Activated CD8-positive, alpha-beta T cell treated with anti-CD3 and anti-CD28 coated beads for 36 hours (primary cell): Measurements from ENCODE around the gene C1orf115. TPM values are rescaled to one million over a fixed set of nuclear protein-coding genes. Genes with fewer than 3 reads are reported as not detected.

Experiments
- ATAC-seq: fragments of 200-7000 bp; cut with Tn5 transposase; one replicate; pipeline ENCODE4 v1.10.0; 2021; ENCODE audit warnings: mild to moderate bottlenecking, moderate library complexity
- CTCF ChIA-PET: fragments of 350-600 bp; sonication (Branson Sonifier 250); formaldehyde crosslinking; loops from one replicate; lab custom pipeline; 2021; ENCODE audit warnings: antibody characterized with exemption; lab: Charles Lee
- POLR2A ChIA-PET: fragments of 350-600 bp; sonication (Branson Sonifier 250); formaldehyde crosslinking; loops from one replicate; lab custom pipeline; 2021; ENCODE audit warnings: antibody characterized with exemption; lab: Charles Lee
- DNase-seq: peaks from one replicate; pipeline ENCODE4 v3.0.0-alpha.2; 2020
- H3K27ac Mint-ChIP-seq: one replicate; pipeline ENCODE4 v1.8.0; 2021; ENCODE audit warnings: mild to moderate bottlenecking, mixed read lengths
- H3K27me3 Mint-ChIP-seq: one replicate; pipeline ENCODE4 v1.8.0; 2021; ENCODE audit warnings: mixed read lengths
- H3K36me3 Mint-ChIP-seq: one replicate; pipeline ENCODE4 v1.8.0; 2021; ENCODE audit warnings: low read depth, mixed read lengths
- H3K4me1 Mint-ChIP-seq: one replicate; pipeline ENCODE4 v1.8.0; 2021; ENCODE audit warnings: low read depth, mixed read lengths
- H3K4me3 Mint-ChIP-seq: one replicate; pipeline ENCODE4 v1.8.0; 2021; ENCODE audit warnings: mild to moderate bottlenecking, moderate library complexity, mixed read lengths
- H3K9me3 Mint-ChIP-seq: one replicate; pipeline ENCODE4 v1.8.0; 2021; ENCODE audit warnings: mixed read lengths
- intact Hi-C: fragments of 100-400 bp; cut with micrococcal nuclease; formaldehyde crosslinking; loops from one replicate; pipeline ENCODE4 v1.10.0; 2022
- total RNA-seq, 2 experiments: library from RNA; stranded (reverse); gene quantifications; one replicate each; pipeline ENCODE4 v1.2.3, GENCODE V29; 2021
- TF ChIP-seq, protein P1 (sequence below): fragments of 200-600 bp; IDR thresholded peaks from one replicate; pipeline ENCODE4 v1.8.0; 2022; ENCODE audit warnings: antibody characterized with exemption, mild to moderate bottlenecking

The C1orf115 gene
- total RNA-seq, 2 experiments from 2014 or later = 0.07 to 0.13 TPM

DNA sequence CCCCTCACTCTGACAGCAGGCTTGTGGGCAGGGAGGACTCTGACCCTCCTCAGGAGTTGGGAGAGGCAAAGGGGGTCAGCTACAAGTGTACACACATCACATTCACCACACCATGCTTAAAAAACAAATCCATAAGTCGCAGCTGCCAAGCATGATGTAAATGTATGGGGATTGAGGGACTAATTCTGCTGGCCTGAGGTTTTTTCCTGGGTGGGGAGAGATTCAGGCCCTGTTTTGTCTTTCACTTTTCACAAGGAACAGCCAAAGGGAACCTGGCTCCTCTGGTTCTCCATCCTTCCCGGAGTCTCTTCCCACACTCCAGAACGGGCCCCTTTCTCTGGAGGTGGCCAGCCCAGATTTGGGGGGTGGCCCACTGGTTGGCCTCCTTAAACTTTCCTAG is 56.7 kb downstream of the C1orf115 start:
- DNase-seq (no peak), ATAC-seq (no peak)
- no peaks in the 10 kb centered on the region for H3K36me3 Mint-ChIP-seq
- no peak overlapping the region for H3K27ac Mint-ChIP-seq
- TF ChIP-seq, protein P1, sequence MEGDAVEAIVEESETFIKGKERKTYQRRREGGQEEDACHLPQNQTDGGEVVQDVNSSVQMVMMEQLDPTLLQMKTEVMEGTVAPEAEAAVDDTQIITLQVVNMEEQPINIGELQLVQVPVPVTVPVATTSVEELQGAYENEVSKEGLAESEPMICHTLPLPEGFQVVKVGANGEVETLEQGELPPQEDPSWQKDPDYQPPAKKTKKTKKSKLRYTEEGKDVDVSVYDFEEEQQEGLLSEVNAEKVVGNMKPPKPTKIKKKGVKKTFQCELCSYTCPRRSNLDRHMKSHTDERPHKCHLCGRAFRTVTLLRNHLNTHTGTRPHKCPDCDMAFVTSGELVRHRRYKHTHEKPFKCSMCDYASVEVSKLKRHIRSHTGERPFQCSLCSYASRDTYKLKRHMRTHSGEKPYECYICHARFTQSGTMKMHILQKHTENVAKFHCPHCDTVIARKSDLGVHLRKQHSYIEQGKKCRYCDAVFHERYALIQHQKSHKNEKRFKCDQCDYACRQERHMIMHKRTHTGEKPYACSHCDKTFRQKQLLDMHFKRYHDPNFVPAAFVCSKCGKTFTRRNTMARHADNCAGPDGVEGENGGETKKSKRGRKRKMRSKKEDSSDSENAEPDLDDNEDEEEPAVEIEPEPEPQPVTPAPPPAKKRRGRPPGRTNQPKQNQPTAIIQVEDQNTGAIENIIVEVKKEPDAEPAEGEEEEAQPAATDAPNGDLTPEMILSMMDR = no peak
- H3K9me3 Mint-ChIP-seq = no peaks in the 10 kb centered on the region
- ChIA-PET POLR2A (no interaction called here), CTCF (interaction anchor here (1.1 to 2.6 kb wide), 4 partner anchors 12 to 30 kb away, joined by 3 to 9 read pairs (median 4); no protein-coding TSS in a partner anchor)
- H3K27me3 Mint-ChIP-seq = peaks cover 46% of the 10 kb centered on the region
- H3K4me3 Mint-ChIP-seq = no peak overlapping the region
- intact Hi-C loops = no loop called here
- H3K4me1 Mint-ChIP-seq = peaks cover 2% of the 10 kb centered on the region

DNA sequence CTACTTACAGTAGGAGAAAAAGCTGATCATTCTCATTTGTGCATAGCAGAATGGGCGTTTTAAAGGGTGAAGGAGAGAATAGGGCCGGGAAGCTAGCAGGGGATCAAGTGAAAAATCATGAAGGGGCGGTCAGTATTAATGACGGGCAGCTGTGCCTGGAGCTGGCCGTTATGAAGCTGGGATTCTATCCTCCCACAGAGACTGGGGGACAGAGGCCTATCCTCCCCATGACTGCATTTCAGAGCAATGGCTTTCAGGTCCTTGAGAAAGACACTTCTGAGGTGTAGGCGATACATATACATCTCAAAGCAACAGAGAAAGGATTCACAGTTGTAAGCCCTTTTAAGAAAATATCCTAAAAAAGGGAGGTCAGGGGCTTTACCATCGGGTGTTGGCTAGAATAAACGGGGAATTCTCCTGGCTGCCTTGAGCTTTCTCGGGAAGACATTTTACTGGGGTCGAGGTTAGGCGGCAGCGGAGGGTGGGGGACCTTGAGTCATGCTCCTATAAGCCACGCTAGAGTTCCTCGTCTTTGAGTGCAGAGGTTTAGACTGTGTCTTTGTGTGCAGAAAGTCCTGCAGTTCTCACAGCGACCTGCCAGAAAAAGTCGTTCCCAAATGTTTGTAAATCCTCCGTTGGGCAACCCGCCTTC is 57.4 kb downstream of the C1orf115 start:
- Mint-ChIP-seq H3K4me3 (peak overlapping the region; percentile 38), H3K4me1 (peaks cover 2% of the 10 kb centered on the region), H3K27ac (no peak overlapping the region), H3K36me3 (no peaks in the 10 kb centered on the region), H3K9me3 (no peaks in the 10 kb centered on the region), H3K27me3 (peaks cover 52% of the 10 kb centered on the region)
- ATAC-seq = no peak
- TF ChIP-seq, protein P1 = no peak
- POLR2A ChIA-PET = no interaction called here
- DNase-seq = no peak
- CTCF ChIA-PET = interaction anchor here (1.1 to 2.6 kb wide), 4 partner anchors 11 to 29 kb away, joined by 3 to 9 read pairs (median 4); no protein-coding TSS in a partner anchor
- intact Hi-C loops = no loop called here

DNA sequence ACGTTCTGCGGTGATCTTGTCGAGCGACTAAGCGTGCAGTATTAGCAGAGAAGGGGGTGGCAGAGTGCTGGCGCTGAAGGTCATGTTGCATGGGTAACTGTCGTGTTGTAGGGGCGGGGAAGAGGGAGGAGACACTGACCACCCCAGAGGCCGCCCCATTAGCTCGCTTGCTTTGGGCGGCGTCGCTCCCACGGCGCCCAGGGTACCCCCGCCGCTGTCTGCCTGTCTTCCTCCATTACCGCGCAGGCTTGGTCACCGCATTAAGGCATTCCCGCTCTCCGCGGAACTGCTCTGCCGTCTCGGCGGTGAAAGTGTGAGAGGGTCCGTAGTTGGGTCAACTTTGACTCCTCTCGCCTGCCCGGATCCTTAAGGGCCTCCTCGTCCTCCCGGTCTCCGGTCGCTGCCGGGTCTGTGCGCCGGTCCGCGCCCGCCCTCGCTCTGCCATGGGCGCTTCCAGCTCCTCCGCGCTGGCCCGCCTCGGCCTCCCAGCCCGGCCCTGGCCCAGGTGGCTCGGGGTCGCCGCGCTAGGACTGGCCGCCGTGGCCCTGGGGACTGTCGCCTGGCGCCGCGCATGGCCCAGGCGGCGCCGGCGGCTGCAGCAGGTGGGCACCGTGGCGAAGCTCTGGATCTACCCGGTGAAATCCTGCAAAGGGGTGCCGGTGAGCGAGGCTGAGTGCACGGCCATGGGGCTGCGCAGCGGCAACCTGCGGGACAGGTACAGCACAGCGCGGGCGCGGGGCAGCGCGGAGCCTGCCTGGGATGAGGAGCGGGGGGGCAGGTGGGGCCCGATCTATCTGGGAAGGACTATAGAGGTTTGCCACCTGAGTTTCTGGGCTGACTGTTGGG is 58.1 kb downstream of the C1orf115 start, which contains the start of gene MTARC2:
Gene MTARC2 (plus strand): TSS at position 234 of the 846 bp plus-strand sequence. CDS start 210 bp downstream, at position 444.
- intact Hi-C loops = no loop called here
- H3K27me3 Mint-ChIP-seq = peaks cover 52% of the 10 kb centered on the region
- CTCF ChIA-PET = interaction anchor here (1.0 to 2.6 kb wide), 4 partner anchors 11 to 28 kb away, joined by 3 to 9 read pairs (median 3); no protein-coding TSS in a partner anchor
- TF ChIP-seq, protein P1 = no peak
- peaks cover 2% of the 10 kb centered on the region for H3K4me1 Mint-ChIP-seq
- ATAC-seq = peak; percentile 66
- H3K27ac Mint-ChIP-seq = no peak within 1 kb of the TSS
- H3K36me3 Mint-ChIP-seq = no peaks in the 10 kb centered on the region
- POLR2A ChIA-PET = no interaction called here
- peak; percentile 22 for DNase-seq
- H3K4me3 Mint-ChIP-seq = peak within 1 kb of the TSS; percentile 38
- no peaks in the 10 kb centered on the region for H3K9me3 Mint-ChIP-seq

Other genes starting within 250 kb of the C1orf115 start
- gene MARK1, start 162.2 kb upstream of the C1orf115 start, total RNA-seq = not detected
- not detected for gene MTARC2, start 58.0 kb downstream of the C1orf115 start, total RNA-seq
- not detected for gene MTARC1, start 96.5 kb downstream of the C1orf115 start, total RNA-seq
- not detected for gene HLX, start 189.1 kb downstream of the C1orf115 start, total RNA-seq